Mucosa of descending colon (tissue), 3 donors: Measurements from ENCODE around the gene DDX56. TPM values are rescaled to one million over a fixed set of nuclear protein-coding genes. Genes with fewer than 3 reads are reported as not detected.

ENCODE experiments used
- ATAC-seq: fragments of 200-7000 bp; cut with Tn5 transposase; one replicate; pipeline ENCODE4 v1.9.1; 2020; ENCODE audit warnings: mild to moderate bottlenecking, moderate library complexity
- DNase-seq, 3 donors: peaks; one replicate each; pipeline ENCODE4 v3.0.0-alpha.2; 2020
- H3K36me3 ChIP-seq: fragments of 200-600 bp; one replicate; pipeline ENCODE4 v1.8.0; 2021; ENCODE audit warnings: low read depth, mild to moderate bottlenecking
- H3K4me1 ChIP-seq: fragments of 200-600 bp; one replicate; pipeline ENCODE4 v1.8.0; 2021; ENCODE audit warnings: low read depth, mild to moderate bottlenecking
- H3K4me3 ChIP-seq: fragments of 200-600 bp; one replicate; pipeline ENCODE4 v1.8.0; 2021; ENCODE audit warnings: mild to moderate bottlenecking
- H3K9me3 ChIP-seq: fragments of 200-600 bp; one replicate; pipeline ENCODE4 v1.8.0; 2021; ENCODE audit warnings: mild to moderate bottlenecking
- CTCF ChIP-seq: fragments of 200-600 bp; IDR thresholded peaks from one replicate; pipeline ENCODE4 v1.8.0; 2022; ENCODE audit warnings: antibody characterized with exemption, mild to moderate bottlenecking
- intact Hi-C, 2 donors: fragments of 100-400 bp; cut with DNase I in 1 of 2; cut with micrococcal nuclease in 1 of 2; formaldehyde crosslinking; loops; one replicate each; pipeline versions ENCODE4 v1.11.0 to v1.11.1; 2022; cut with DNase I, micrococcal nuclease
- total RNA-seq, 3 donors: library from RNA; stranded (reverse); fragmentation: NEBNext Ultra II Directional in 2 of 3; extraction: Animal tissue kit (Norgen Biotek cat#: 25700) in 2 of 3; gene quantifications; one replicate each; pipeline versions ENCODE4 v1.2.1 to v1.2.4, GENCODE V29; 2021 to 2023
- donor health status: DM: no; HTN: no; CAD: no; lungs with moderate emphysema.
- donor health status: DM: no; HTN: no; CAD: no.
- donor health status: DM: no; HTN: yes; CAD: no.

DDX56 gene
- total RNA-seq, 3 donors from 2014 or later, result 50.7 to 60.6 (median 60.0) TPM

GRCh38 chr7:44538798-44539668 lies 34.7 kb downstream of the DDX56 start:
- peaks cover 3% of the 10 kb centered on the region for H3K4me1 ChIP-seq
- H3K9me3 ChIP-seq, result no peaks in the 10 kb centered on the region
- no peaks in the 10 kb centered on the region for H3K36me3 ChIP-seq
- ATAC-seq (no peak), DNase-seq (no peak)
- TF ChIP-seq CTCF, result no peak
- H3K4me3 ChIP-seq, result no peak overlapping the region
- intact Hi-C loops, result no loop called here

GRCh38 chr7:44538093-44538797 lies 35.5 kb downstream of the DDX56 start:
- DNase-seq (no peak), ATAC-seq (no peak)
- no peaks in the 10 kb centered on the region for H3K36me3 ChIP-seq
- no peak overlapping the region for H3K4me3 ChIP-seq
- intact Hi-C loops, result no loop called here
- H3K9me3 ChIP-seq, result no peaks in the 10 kb centered on the region
- no peak for TF ChIP-seq CTCF
- peaks cover 3% of the 10 kb centered on the region for H3K4me1 ChIP-seq

- Histone ChIP-seq H3K9me3 (no peaks in the 10 kb centered on the region), H3K36me3 (no peaks in the 10 kb centered on the region), H3K4me3 (no peak overlapping the region), H3K4me1 (no peaks in the 10 kb centered on the region)
- DNase-seq (no peak), ATAC-seq (no peak)
- intact Hi-C loops, result no loop called here
- TF ChIP-seq CTCF, result no peak
These were observed 36.3 kb downstream of the DDX56 start for GRCh38 chr7:44537442-44537841.

GRCh38 chr7:44536090-44536489 lies 37.6 kb downstream of the DDX56 start:
- ATAC-seq, result no peak
- Histone ChIP-seq H3K36me3 (no peaks in the 10 kb centered on the region), H3K9me3 (no peaks in the 10 kb centered on the region), H3K4me1 (no peaks in the 10 kb centered on the region), H3K4me3 (no peak overlapping the region)
- no peak for TF ChIP-seq CTCF
- no peak for DNase-seq
- intact Hi-C loops, result no loop called here

- no peak for ATAC-seq
- Histone ChIP-seq H3K9me3 (no peaks in the 10 kb centered on the region), H3K36me3 (no peaks in the 10 kb centered on the region), H3K4me1 (no peaks in the 10 kb centered on the region), H3K4me3 (no peak overlapping the region)
- no peak for DNase-seq
- intact Hi-C loops, result no loop called here
- no peak for TF ChIP-seq CTCF
These were observed 38.2 kb downstream of the DDX56 start for GRCh38 chr7:44535348-44536064.
